GM19025 (cell line): ENCODE measurements around the gene NGLY1.

Source experiments
- ATAC-seq: cut with Tn5 transposase; IDR thresholded peaks from one replicate; pipeline ENCODE4 v1.9.1; 2021; ENCODE audit warnings: mild to moderate bottlenecking, low read depth, moderate library complexity; ENCODE audit not compliant: unreplicated experiment

The NGLY1 gene

GRCh38 chr3:25713341-25713985 lies 69.8 kb downstream of the NGLY1 start:
- ATAC-seq = no peak

DNA sequence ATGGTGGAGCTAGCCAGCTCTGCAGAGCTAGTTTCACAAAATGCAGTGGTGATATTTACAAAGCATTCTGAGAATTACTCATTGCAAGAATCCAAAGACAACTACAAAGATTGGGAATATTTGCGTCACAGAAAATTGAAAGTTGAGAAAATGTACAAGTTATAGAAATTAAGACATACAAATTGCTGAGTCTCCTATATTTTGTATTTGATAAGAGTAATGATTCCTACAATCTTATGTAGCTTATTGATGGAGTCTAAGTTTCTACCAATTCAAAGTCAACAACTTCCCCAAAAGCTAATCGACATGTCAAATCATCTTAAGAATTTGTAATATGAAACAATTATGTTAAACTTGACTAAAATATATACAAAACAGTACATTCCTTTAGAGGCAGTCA lies 72.2 kb downstream of the NGLY1 start:
- ATAC-seq = no peak

DNA sequence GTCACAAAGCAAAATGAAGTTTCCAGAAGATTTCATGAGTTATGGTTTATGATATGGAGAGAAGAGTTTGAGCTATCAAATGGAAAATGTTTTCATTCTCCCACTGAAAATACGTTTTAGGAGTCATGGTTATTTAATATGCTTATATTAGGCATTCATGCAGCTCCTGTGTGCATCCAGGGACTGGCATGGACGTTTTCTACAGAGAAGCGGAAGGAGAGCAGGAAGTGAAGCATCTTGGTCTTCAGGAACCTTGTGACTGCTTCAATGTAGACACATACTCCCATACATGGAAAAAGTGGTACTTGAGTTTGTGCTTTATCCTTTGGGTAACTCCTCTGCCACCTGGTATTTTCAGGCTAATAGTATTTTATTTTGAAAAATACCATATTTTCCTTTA lies 75.2 kb downstream of the NGLY1 start:
- ATAC-seq = no peak

DNA sequence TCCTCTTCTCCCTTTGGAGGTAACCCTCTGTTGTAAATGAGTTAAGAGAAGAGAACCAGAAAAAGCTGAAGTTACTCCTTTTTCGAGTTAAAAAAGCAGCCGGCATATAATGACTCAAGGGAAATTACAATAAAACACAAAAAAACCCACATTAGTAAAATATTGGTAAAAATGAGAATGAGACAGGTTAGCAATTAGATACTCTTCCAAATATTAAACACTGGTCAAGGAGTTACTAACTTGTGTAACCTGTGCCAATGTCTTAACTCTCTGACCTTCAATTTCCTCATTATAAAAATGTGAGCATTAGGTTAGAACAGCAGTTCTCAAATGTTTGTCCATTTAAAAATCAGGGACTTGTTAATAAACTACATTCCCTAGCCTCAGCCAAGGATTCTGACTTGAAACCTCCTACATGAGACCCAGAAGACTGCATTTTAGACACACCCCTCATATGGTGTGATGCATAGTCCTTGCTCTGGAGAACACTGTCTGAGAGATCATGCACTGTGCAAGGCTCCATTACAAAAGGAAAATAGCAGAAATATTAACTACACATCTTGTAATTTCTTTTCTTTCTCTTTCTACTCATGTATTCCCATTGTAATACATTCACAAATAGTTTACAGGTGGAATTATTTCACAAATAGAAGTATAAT lies 75.8 kb downstream of the NGLY1 start:
- ATAC-seq = no peak

DNA sequence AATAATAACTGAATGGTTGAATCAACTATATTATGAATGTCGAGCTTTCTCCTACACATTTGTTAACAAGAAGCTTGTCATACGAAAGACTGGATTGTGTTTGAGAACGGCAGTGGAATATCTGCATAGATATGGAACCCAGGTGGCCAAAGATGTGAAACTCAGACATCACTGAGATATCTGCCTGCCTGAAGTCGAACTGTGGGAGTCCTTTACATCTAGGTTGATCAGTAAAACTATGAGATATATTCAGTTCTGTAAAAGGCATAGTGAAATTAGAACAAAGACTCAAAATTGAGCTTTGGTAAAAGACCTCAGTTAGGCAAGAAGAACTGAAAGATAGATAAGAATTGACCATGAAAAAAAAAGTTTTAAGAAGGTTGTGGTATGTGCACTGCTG lies 77.0 kb downstream of the NGLY1 start:
- no peak for ATAC-seq

DNA sequence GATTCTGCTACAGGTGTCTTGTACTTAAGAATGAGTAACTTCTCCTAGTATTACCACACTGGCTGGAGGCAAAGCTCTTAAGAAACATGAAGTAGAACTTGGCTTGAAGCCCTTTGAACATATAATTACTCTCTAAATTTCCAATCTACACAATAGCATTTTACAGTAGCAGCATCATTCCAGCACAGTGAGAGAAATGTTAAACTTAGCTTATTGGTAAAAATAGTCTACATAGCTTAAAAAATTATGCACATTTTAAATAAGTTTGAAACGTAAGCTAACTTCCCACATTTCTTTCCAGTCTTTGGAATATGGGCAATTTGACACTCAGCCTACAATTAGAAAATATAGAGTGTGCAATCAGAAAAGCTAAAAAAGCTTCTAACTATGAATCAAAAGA lies 85.7 kb downstream of the NGLY1 start:
- no peak for ATAC-seq

DNA sequence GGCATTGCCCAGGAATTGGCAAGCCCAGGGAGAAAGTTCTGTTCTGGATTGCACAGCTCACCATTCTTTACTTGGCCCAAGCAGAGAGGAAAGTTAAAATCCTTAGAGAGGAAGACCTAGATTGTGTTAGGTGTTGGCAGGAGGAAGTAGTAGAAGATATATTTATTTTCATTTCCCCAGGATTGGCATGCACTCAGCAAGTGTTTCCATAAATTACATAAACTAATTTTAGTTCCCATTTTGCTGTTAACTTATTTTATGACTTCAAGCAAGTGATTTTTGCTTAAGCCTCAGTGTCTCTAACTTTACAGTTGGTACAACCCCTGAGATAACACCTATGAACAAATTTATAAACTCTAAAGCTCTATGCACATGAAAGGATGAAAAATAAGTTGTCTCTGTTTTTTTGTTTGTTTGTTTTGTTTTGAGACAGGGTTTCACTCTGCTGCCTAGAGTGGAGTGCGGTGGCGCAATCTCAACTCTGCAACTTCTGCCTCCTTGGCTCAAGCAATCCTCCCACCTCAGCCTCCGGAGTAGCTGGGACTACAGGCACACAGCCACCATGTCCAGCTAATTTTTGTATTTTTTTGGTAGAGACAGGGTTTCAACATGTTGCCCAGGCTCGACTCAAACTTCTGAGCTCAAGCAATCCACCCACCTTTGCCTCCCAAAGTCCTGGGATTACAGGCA lies 87.4 kb downstream of the NGLY1 start:
- no peak for ATAC-seq

GRCh38 chr3:25693238-25693637 lies 90.0 kb downstream of the NGLY1 start:
- no peak for ATAC-seq

DNA sequence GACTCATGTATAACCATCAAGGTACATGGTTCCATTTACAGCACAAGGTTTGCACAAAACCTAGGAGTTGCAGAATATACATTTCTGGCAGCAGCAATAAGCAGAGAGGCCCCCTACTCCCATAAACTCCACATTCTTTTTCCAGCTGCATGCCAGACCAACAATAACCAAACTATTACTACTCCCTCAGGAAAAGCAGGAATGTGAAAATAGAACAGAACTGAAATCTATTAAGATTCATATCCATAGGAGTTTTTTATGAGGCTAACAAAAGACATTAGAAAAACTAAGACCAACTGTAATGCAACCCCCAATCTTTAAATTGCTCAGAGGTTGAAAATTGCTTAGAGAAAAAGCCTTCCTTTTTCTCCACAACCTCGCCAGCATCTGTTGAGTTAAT lies 90.9 kb downstream of the NGLY1 start:
- no peak for ATAC-seq

- no peak for ATAC-seq
Observed at GRCh38 chr3:25690768-25691533, 92.3 kb downstream of the NGLY1 start.

DNA sequence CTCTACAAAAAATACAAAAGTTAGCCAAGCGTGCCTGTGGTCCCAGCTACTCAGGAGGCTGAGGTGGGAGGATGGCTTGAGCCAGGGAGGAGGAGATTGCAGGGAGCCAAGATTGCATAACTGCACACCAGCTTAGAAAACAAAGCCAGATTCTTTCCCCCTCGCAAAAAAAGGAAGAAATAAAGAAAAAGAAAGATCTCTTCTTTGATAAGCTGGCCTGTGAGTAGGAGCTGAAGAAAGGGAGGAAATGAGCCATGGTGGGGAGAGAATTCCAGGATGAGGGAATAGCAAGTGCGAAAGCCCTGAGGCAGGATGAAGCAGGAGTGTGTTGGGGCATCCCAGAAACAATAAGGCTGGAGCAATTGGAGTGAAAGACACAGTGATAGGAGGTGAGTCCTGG lies 94.0 kb downstream of the NGLY1 start:
- ATAC-seq = no peak

GRCh38 chr3:25687742-25688141 lies 95.5 kb downstream of the NGLY1 start:
- no peak for ATAC-seq

- ATAC-seq = no peak
Observed at GRCh38 chr3:25686766-25687165, 96.5 kb downstream of the NGLY1 start.

GRCh38 chr3:25683882-25684281 lies 99.4 kb downstream of the NGLY1 start:
- ATAC-seq = no peak

GRCh38 chr3:25683410-25683809 lies 99.8 kb downstream of the NGLY1 start:
- ATAC-seq = no peak

DNA sequence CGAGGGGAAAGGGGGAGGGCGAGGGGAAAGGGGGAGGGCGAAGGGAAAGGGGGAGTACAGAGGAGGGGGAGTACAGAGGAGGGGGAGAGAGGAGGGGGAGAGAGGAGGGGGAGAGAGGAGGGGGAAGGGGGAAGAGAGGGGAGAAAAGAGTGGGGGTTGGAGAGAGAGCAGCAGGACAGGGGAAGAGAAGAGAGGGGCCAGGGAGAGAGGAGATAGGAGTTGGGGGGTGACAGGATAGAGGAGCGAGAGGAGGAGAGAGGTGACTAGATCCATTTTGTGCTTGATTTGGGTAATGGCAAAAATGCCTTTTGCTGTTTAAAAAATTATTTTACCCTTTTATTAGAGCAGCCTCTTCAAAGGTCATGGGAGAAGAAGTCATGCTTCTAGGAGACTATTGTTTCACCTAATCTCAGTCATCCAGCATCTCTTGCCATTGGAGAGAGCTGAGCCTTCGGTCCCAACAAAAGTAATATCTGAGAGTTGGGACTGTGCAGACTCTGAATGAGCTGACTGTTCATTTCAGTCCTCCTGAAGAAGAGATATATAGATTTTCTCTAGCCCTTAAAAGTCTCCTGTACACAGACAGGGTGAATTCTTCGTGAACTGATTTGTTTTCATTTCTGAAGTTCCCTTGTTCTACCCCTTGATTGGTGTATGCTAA lies 103.5 kb downstream of the NGLY1 start:
- ATAC-seq = no peak

DNA sequence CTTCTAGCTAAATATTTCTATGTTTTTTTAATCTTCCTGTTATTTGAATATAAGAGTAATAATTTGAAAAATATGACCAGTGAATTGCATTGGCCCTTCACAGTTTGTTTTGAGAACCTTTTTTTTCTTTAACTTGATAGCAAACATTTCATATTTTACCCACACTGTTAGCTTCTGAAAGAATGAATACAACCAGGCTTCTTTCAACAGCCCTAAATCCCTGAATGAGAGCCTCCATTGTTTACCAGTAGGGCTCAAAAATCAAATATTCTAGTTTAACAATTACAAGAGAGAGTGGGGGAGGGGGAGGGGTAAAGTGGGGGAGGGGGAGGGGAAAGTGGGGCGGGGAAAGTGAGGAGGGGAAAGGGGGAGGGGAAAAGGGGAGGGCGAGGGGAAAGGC lies 104.1 kb downstream of the NGLY1 start:
- no peak for ATAC-seq

- no peak for ATAC-seq
Observed at GRCh38 chr3:25678581-25678980, 104.7 kb downstream of the NGLY1 start.

DNA sequence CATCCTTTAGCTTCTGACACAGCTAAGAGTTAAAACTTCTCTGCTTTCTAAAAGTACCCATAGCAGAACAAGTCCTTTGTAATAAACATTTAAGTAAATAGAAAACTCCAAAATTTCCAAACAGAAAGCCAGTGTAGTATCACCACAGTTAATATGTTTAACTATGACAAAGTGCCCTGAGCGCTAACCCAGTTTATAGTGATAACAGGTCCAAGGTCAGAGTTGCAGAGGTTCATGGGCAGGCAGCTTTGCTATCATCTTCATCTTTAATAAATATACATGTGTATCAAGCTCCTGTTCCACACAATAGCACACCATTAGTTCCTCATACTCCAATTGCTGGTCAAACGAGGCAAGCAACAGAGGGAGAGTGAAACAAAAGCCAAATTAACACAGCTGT lies 106.1 kb downstream of the NGLY1 start:
- ATAC-seq = no peak

DNA sequence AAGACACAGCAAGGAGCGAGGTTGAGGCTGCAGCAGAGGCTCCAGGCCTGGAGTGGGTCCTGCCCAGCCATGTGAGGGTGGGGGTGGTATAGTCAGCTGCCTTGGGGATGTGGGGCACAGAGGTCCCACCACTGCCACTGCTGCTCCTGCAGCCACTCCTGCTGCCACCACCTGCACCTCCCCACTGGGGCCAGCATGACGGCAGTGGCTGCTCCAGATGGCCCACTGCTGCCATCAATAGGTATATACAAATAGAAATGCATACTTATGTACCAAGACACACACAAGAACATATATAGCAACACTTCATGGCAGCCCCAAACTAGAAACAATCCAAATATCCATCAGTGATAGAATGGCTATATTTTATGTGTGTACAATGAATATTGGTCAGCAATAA lies 108.6 kb downstream of the NGLY1 start:
- no peak for ATAC-seq
